H1 (cell line): ENCODE data around the gene ERICH3. TPM values are rescaled to one million over a fixed set of nuclear protein-coding genes. Genes with fewer than 3 reads are reported as not detected.

Experiments used
- ATF3 ChIP-seq: IDR thresholded peaks from 2 replicates; pipeline ENCODE4 v1.6.1; 2011; ENCODE audit warnings: low read depth, mild to moderate bottlenecking, low read length; ENCODE audit not compliant: insufficient read depth
- NANOG ChIP-seq: IDR thresholded peaks from 2 replicates; pipeline ENCODE4 v1.6.1; 2011; ENCODE audit warnings: low read length, low read depth, mild to moderate bottlenecking, inconsistent platforms; ENCODE audit not compliant: insufficient read depth, poor library complexity, severe bottlenecking
- YY1 ChIP-seq: IDR thresholded peaks from 2 replicates; pipeline ENCODE4 v1.6.1; 2011; ENCODE audit warnings: low read depth, mild to moderate bottlenecking, low read length
- polyA plus RNA-seq, 7 experiments: library from polyadenylated mRNA; depleted of rRNA in 3 of 7; stranded (reverse) in 5 of 7; unstranded in 2 of 7; fragments of >200 nt in 5 of 7; fragments of 200-250 nt in 2 of 7; gene quantifications; 1 replicate in 5 of 7; 2 replicates in 1 of 7; 4 replicates in 1 of 7; pipeline versions ENCODE4 v1.2.1 to v1.2.3, GENCODE V29; 2011 to 2013; ENCODE audit warnings: missing spikeins in 2 of 7, mixed read lengths in 2 of 7
- total RNA-seq: library from RNA; stranded (reverse); fragmentation: NEBNext Ultra II Directional; extraction: Animal tissue kit (Norgen Biotek cat#: 25700); gene quantifications from 2 replicates; pipeline ENCODE4 v1.2.1, GENCODE V29; 2021

Gene ERICH3
- total and polyA plus RNA-seq, 2 of the 8 experiments (the other 6 are each of a cell fraction or from before 2014, with no cell fraction given) = 0.02 TPM; not detected in 1

- TF ChIP-seq YY1 = no peak
- TF ChIP-seq ATF3 = no peak
- no peak for TF ChIP-seq NANOG
Observed at GRCh38 chr1:74690909-74691308, 17.3 kb upstream of the ERICH3 start (continued).
